A549 (cell line): ENCODE results near the gene FBP1. TPM values are rescaled to one million over a fixed set of nuclear protein-coding genes. Genes with fewer than 3 reads are reported as not detected.

Source experiments
- ATOH8 ChIP-seq: fragments of 250-450 bp; sonication (Bioruptor Pico); IDR thresholded peaks from 2 replicates; pipeline ENCODE4 v1.5.0; 2020; ENCODE audit warnings: low read depth, mild to moderate bottlenecking, moderate library complexity
- BCL3 ChIP-seq: fragments of >200 bp; sonication (Bioruptor Twin); formaldehyde crosslinking; IDR thresholded peaks from 3 replicates; pipeline ENCODE4 v1.6.1; 2016
- BHLHE40 ChIP-seq: IDR thresholded peaks from 2 replicates; pipeline ENCODE4 v1.6.1; 2012; ENCODE audit warnings: low read depth, low read length, inconsistent platforms
- CBX2 ChIP-seq: fragments of 200-600 bp; sonication (generic); IDR thresholded peaks from 2 replicates; pipeline ENCODE4 v1.6.1; 2016; ENCODE audit warnings: low read depth, mild to moderate bottlenecking, borderline replicate concordance
- CBX8 ChIP-seq: fragments of 200-600 bp; sonication (generic); IDR thresholded peaks from 2 replicates; pipeline ENCODE4 v1.6.1; 2016
- CHD4 ChIP-seq: fragments of 200-600 bp; sonication (generic); IDR thresholded peaks from 2 replicates; pipeline ENCODE4 v1.6.1; 2016; ENCODE audit warnings: antibody characterized with exemption, mild to moderate bottlenecking, borderline replicate concordance
- EHMT2 ChIP-seq: fragments of 200-600 bp; sonication (generic); IDR thresholded peaks from 2 replicates; pipeline ENCODE4 v1.6.1; 2016; ENCODE audit warnings: antibody characterized with exemption, low read depth, mild to moderate bottlenecking, moderate library complexity
- ELK1 ChIP-seq: fragments of 150-350 bp; IDR thresholded peaks from 2 replicates; pipeline ENCODE4 v1.6.1; 2014; ENCODE audit warnings: low read depth, mild to moderate bottlenecking, low read length
- EP300 ChIP-seq, 2 experiments: fragments of >200 bp; sonication (Bioruptor Twin); formaldehyde crosslinking; IDR thresholded peaks; 2 replicates in 1 of 2; 3 replicates in 1 of 2; pipeline ENCODE4 v1.6.1; 2016 to 2017
- ESRRA ChIP-seq: fragments of 150-350 bp; IDR thresholded peaks from 2 replicates; pipeline ENCODE4 v1.6.1; 2014; ENCODE audit warnings: mild to moderate bottlenecking, low read length, borderline replicate concordance
- FOSL2 ChIP-seq, 2 experiments: fragments of 450-650 bp in 1 of 2; fragments of >200 bp in 1 of 2; sonication (Bioruptor Twin) in 1 of 2; formaldehyde crosslinking; IDR thresholded peaks; 2 replicates each; pipeline versions ENCODE4 v1.5.0 to v1.6.1; 2016 to 2020; ENCODE audit warnings: mild to moderate bottlenecking in 1 of 2, moderate library complexity in 1 of 2
- HDAC2 ChIP-seq: fragments of 200-600 bp; sonication (generic); IDR thresholded peaks from 2 replicates; pipeline ENCODE4 v1.6.1; 2016
- HEYL ChIP-seq: fragments of 250-450 bp; sonication (Bioruptor Pico); IDR thresholded peaks from 2 replicates; pipeline ENCODE4 v1.8.0; 2021; ENCODE audit warnings: mild to moderate bottlenecking, moderate library complexity
- HOXA7 ChIP-seq: fragments of 250-450 bp; sonication (Bioruptor Pico); IDR thresholded peaks from 2 replicates; pipeline ENCODE4 v1.5.0; 2020; ENCODE audit warnings: mild to moderate bottlenecking, moderate library complexity
- HOXB13 ChIP-seq: fragments of 250-450 bp; sonication (Bioruptor Pico); IDR thresholded peaks from 2 replicates; pipeline ENCODE4 v1.5.0; 2020; ENCODE audit warnings: low read depth, mild to moderate bottlenecking, moderate library complexity
- HOXB5 ChIP-seq: fragments of 250-450 bp; sonication (Bioruptor Pico); IDR thresholded peaks from 2 replicates; pipeline ENCODE4 v1.5.0; 2020; ENCODE audit warnings: mild to moderate bottlenecking, moderate library complexity
- JUN ChIP-seq, 2 experiments: fragments of >200 bp; sonication (Bioruptor Twin); formaldehyde crosslinking; IDR thresholded peaks; 2 replicates in 1 of 2; 3 replicates in 1 of 2; pipeline ENCODE4 v1.6.1; 2016 to 2017
- JUNB ChIP-seq: fragments of >200 bp; sonication (Bioruptor Twin); formaldehyde crosslinking; IDR thresholded peaks from 2 replicates; pipeline ENCODE4 v1.6.1; 2016
- KDM1A ChIP-seq: fragments of 200-600 bp; sonication (generic); IDR thresholded peaks from 2 replicates; pipeline ENCODE4 v1.6.1; 2016; ENCODE audit warnings: low read depth, mild to moderate bottlenecking
- KDM5A ChIP-seq: fragments of 200-600 bp; sonication (generic); IDR thresholded peaks from 2 replicates; pipeline ENCODE4 v1.6.1; 2016; ENCODE audit warnings: antibody characterized with exemption, mild to moderate bottlenecking
- MAZ ChIP-seq: fragments of 150-350 bp; IDR thresholded peaks from 2 replicates; pipeline ENCODE4 v1.6.1; 2014; ENCODE audit warnings: antibody characterized with exemption, low read depth, low read length, borderline replicate concordance
- MYC ChIP-seq: IDR thresholded peaks from 2 replicates; pipeline ENCODE4 v1.6.1; 2012; ENCODE audit warnings: mild to moderate bottlenecking, inconsistent platforms, low read length, improper control_type of control experiment, borderline replicate concordance
- NFE2L2 ChIP-seq: fragments of 150-350 bp; conservative IDR thresholded peaks from 2 replicates; pipeline ENCODE4 v1.6.1; 2014; ENCODE audit warnings: low read length
- NPAS2 ChIP-seq: fragments of 250-450 bp; sonication (Bioruptor Pico); IDR thresholded peaks from 2 replicates; pipeline ENCODE4 v1.8.0; 2022; ENCODE audit warnings: mild to moderate bottlenecking, moderate library complexity, borderline replicate concordance
- NR3C1 ChIP-seq: fragments of >200 bp; sonication (Bioruptor Twin); formaldehyde crosslinking; IDR thresholded peaks from 3 replicates; pipeline ENCODE4 v1.6.1; 2017
- PHF8 ChIP-seq: fragments of 200-600 bp; sonication (generic); IDR thresholded peaks from 2 replicates; pipeline ENCODE4 v1.6.1; 2016; ENCODE audit warnings: low read depth, mild to moderate bottlenecking, antibody characterized with exemption, moderate library complexity, borderline replicate concordance
- POLR2A ChIP-seq: IDR thresholded peaks from 2 replicates; pipeline ENCODE4 v1.6.1; 2012; ENCODE audit warnings: mild to moderate bottlenecking, low read length
- POLR2AphosphoS2 ChIP-seq: conservative IDR thresholded peaks from 2 replicates; pipeline ENCODE4 v1.6.1; 2012; ENCODE audit warnings: low read length, improper control_type of control experiment, inconsistent platforms
- RAD21 ChIP-seq, 2 experiments: fragments of >200 bp in 1 of 2; sonication (Bioruptor Twin) in 1 of 2; formaldehyde crosslinking in 1 of 2; IDR thresholded peaks in 1 of 2; conservative IDR thresholded peaks in 1 of 2; 2 replicates in 1 of 2; 3 replicates in 1 of 2; pipeline ENCODE4 v1.6.1; 2012 to 2018; ENCODE audit warnings: inconsistent platforms in 1 of 2
- RARB ChIP-seq: fragments of 250-450 bp; sonication (Bioruptor Pico); IDR thresholded peaks from 2 replicates; pipeline ENCODE4 v1.8.0; 2021; ENCODE audit warnings: mild to moderate bottlenecking, moderate library complexity
- SREBF2 ChIP-seq: fragments of 450-650 bp; IDR thresholded peaks from 2 replicates; pipeline ENCODE4 v1.6.1; 2014; ENCODE audit warnings: mild to moderate bottlenecking, moderate library complexity
- TFCP2L1 ChIP-seq: fragments of 250-450 bp; sonication (Bioruptor Pico); IDR thresholded peaks from 2 replicates; pipeline ENCODE4 v1.5.0; 2021; ENCODE audit warnings: mild to moderate bottlenecking
- USF2 ChIP-seq: fragments of 450-650 bp; IDR thresholded peaks from 2 replicates; pipeline ENCODE4 v1.6.1; 2014; ENCODE audit warnings: antibody characterized with exemption
- ZC3H11A ChIP-seq: fragments of 450-650 bp; IDR thresholded peaks from 2 replicates; pipeline ENCODE4 v1.6.1; 2014; ENCODE audit warnings: antibody characterized with exemption, mild to moderate bottlenecking
- ZFP36 ChIP-seq: fragments of 450-650 bp; IDR thresholded peaks from 2 replicates; pipeline ENCODE4 v1.6.1; 2014; ENCODE audit warnings: borderline replicate concordance; ENCODE audit not compliant: partially characterized antibody
- polyA plus RNA-seq, 4 experiments: library from polyadenylated mRNA; depleted of rRNA in 3 of 4; stranded (reverse); fragments of >200 nt; fragmentation: RNase III in 1 of 4; extraction: RNeasy Plus Mini Kit Qiagen cat#74134 plus additional on column Dnase treatment in 1 of 4; gene quantifications; 2 replicates in 3 of 4; 3 replicates in 1 of 4; pipeline ENCODE4 v1.2.3, GENCODE V29; 2011 to 2017
- TF ChIP-seq, protein P1 (sequence below): IDR thresholded peaks from 2 replicates; pipeline ENCODE4 v1.6.1; 2012
- TF ChIP-seq, protein P2 (sequence below): fragments of >200 bp; sonication (Bioruptor Twin); formaldehyde crosslinking; IDR thresholded peaks from 3 replicates; pipeline ENCODE4 v1.5.1; 2016
- TF ChIP-seq, protein P3 (sequence below): fragments of >200 bp; sonication (Bioruptor Twin); formaldehyde crosslinking; IDR thresholded peaks from 2 replicates; pipeline ENCODE4 v1.6.1; 2016

FBP1 gene
- polyA plus RNA-seq, 2 of the 4 experiments (the other 2 are of a cell fraction), result not detected

DNA sequence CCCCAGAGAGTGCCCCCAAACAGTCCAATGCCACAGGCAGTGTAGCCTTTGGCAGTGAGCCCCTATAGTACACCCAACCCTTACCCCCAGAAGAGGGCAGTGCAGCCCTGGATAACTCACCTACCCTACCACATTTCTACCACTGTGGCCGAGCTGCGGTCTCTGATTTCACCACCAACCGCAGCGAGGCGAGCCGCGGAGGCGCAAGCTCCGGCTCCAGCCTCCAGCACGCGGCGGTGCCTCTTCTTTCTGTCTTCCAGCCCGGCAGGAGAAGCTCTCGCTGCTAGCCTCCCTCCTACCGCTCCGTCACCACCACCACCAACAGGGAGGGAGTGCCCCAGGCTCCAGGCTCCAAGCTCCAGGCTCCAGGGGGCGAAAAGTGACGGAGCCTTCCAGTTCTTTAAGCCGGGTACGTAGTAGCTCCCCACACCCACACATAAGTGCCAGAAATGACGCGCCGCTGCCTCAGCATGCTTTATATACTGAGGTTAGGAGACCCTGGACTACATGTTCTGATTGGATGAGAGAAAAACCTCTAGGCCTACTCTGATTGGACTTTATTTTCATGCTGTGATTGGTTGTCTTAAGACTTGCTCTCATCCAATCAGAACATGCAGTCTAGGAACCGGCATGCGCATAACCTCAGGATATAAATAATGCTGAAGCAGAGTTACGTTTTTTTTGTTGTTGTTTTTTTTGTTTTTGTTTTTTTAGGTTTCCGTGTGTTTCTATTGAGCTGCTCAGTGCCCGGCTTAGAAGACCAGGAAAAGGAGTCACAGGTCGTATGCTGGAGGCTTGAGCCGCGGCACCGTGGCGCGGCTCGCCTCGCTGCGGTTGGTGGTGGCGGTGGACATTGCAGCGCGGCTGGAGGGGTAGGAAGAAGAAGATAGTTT lies 84.6 kb downstream of the FBP1 start, which contains the start of gene PCAT7 (continued):
- TF ChIP-seq RAD21 (conservative IDR thresholded peaks at IDR 0.05 in 1 of 2, IDR thresholded peaks at IDR 0.05 in 1 of 2), result peak; percentile 78 to 88
- TF ChIP-seq HOXB5 (CRISPR knock-in tag), result no peak
- no peak for TF ChIP-seq EHMT2
- TF ChIP-seq POLR2A, result peak; percentile 71
- TF ChIP-seq CBX8, result no peak
- TF ChIP-seq KDM5A, result peak; percentile 77
- no peak for TF ChIP-seq ESRRA
- no peak for TF ChIP-seq CBX2
- TF ChIP-seq HOXB13 (CRISPR knock-in tag), result no peak
- no peak for TF ChIP-seq HDAC2
- no peak for TF ChIP-seq SREBF2
- 0 out of 3 replicates have a peak, but pooled peaks have one; percentile 45 for TF ChIP-seq BCL3
- no peak for TF ChIP-seq TFCP2L1
- no peak for TF ChIP-seq EP300 (IDR thresholded peaks at IDR 0.05)
- TF ChIP-seq FOSL2 (IDR thresholded peaks at IDR 0.05), result no peak
- TF ChIP-seq FOSL2 (CRISPR knock-in tag; IDR thresholded peaks at IDR 0.05), result no peak
- no peak for TF ChIP-seq JUNB
- TF ChIP-seq RARB (CRISPR knock-in tag), result no peak
- TF ChIP-seq CHD4, result no peak
- no peak for TF ChIP-seq ATOH8 (CRISPR knock-in tag)
- no peak for TF ChIP-seq HOXA7 (CRISPR knock-in tag)
- no peak for TF ChIP-seq NFE2L2
- TF ChIP-seq MAZ, result no peak
- TF ChIP-seq, protein P1, sequence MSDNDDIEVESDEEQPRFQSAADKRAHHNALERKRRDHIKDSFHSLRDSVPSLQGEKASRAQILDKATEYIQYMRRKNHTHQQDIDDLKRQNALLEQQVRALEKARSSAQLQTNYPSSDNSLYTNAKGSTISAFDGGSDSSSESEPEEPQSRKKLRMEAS, result peak; percentile 60; the same call in 1 of the 2 replicates
- TF ChIP-seq PHF8, result peak; percentile 73
- no peak for TF ChIP-seq POLR2AphosphoS2
- TF ChIP-seq ZFP36, result no peak
- TF ChIP-seq, protein P2, sequence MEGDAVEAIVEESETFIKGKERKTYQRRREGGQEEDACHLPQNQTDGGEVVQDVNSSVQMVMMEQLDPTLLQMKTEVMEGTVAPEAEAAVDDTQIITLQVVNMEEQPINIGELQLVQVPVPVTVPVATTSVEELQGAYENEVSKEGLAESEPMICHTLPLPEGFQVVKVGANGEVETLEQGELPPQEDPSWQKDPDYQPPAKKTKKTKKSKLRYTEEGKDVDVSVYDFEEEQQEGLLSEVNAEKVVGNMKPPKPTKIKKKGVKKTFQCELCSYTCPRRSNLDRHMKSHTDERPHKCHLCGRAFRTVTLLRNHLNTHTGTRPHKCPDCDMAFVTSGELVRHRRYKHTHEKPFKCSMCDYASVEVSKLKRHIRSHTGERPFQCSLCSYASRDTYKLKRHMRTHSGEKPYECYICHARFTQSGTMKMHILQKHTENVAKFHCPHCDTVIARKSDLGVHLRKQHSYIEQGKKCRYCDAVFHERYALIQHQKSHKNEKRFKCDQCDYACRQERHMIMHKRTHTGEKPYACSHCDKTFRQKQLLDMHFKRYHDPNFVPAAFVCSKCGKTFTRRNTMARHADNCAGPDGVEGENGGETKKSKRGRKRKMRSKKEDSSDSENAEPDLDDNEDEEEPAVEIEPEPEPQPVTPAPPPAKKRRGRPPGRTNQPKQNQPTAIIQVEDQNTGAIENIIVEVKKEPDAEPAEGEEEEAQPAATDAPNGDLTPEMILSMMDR, result peak; percentile 86
- TF ChIP-seq ZC3H11A, result no peak
- no peak for TF ChIP-seq NR3C1
- TF ChIP-seq MYC, result peak; percentile 22; the same call in 1 of the 2 replicates
- TF ChIP-seq ELK1, result no peak
- no peak for TF ChIP-seq HEYL
- TF ChIP-seq KDM1A, result no peak
- no peak for TF ChIP-seq USF2
- TF ChIP-seq NPAS2 (CRISPR knock-in tag), result no peak
- TF ChIP-seq JUN (IDR thresholded peaks at IDR 0.05), result no peak; a peak in 1 of 5 replicates
- TF ChIP-seq, protein P3, sequence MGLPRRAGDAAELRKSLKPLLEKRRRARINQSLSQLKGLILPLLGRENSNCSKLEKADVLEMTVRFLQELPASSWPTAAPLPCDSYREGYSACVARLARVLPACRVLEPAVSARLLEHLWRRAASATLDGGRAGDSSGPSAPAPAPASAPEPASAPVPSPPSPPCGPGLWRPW, result no peak
- no peak for TF ChIP-seq BHLHE40
